Endodermal cell (in vitro differentiated cells): ENCODE data around the gene DSCAML1. TPM values are rescaled to one million over a fixed set of nuclear protein-coding genes. Genes with fewer than 3 reads are reported as not detected.
A peak's percentile ranks its signal among the peaks of the same experiment; 100 is the strongest.

ENCODE experiments used
- DNase-seq: peaks from one replicate; pipeline ENCODE4 v3.0.0-alpha.2; 2017
- H3K27ac ChIP-seq: 2 replicates; pipeline ENCODE4 v1.5.1; 2013; ENCODE audit warnings: mild to moderate bottlenecking, low read depth, low read length, moderate library complexity
- H3K27me3 ChIP-seq: 2 replicates; pipeline ENCODE4 v1.6.1; 2013; ENCODE audit warnings: mild to moderate bottlenecking, low read length, moderate library complexity; ENCODE audit not compliant: insufficient read depth, control insufficient read depth, poor library complexity, severe bottlenecking
- H3K36me3 ChIP-seq: 2 replicates; pipeline ENCODE4 v1.7.0; 2013; ENCODE audit warnings: mild to moderate bottlenecking, low read length, moderate library complexity; ENCODE audit not compliant: control insufficient read depth, insufficient read depth
- H3K4me1 ChIP-seq: one replicate; pipeline ENCODE4 v1.7.0; 2013; ENCODE audit warnings: low read length; ENCODE audit not compliant: control insufficient read depth, insufficient read depth
- H3K4me3 ChIP-seq: 2 replicates; pipeline ENCODE4 v1.5.1; 2013; ENCODE audit warnings: mild to moderate bottlenecking, low read length, moderate library complexity
- H3K9ac ChIP-seq: 2 replicates; pipeline ENCODE4 v1.6.1; 2013; ENCODE audit warnings: mild to moderate bottlenecking, low read length, moderate library complexity; ENCODE audit not compliant: poor library complexity, severe bottlenecking; ENCODE audit errors: extremely low read depth
- H3K9me3 ChIP-seq: 2 replicates; pipeline ENCODE4 v1.6.1; 2013; ENCODE audit warnings: mild to moderate bottlenecking, low read length, moderate library complexity; ENCODE audit not compliant: control insufficient read depth
- H3K27ac Mint-ChIP-seq: 2 replicates; pipeline ENCODE4 v1.8.0; 2020; ENCODE audit warnings: mixed read lengths
- H3K27me3 Mint-ChIP-seq: 2 replicates; pipeline ENCODE4 v1.8.0; 2021; ENCODE audit warnings: mild to moderate bottlenecking, mixed read lengths; ENCODE audit not compliant: insufficient read depth
- H3K36me3 Mint-ChIP-seq: 2 replicates; pipeline ENCODE4 v1.8.0; 2020; ENCODE audit warnings: low read depth, mixed read lengths
- H3K4me1 Mint-ChIP-seq: 2 replicates; pipeline ENCODE4 v1.8.0; 2020; ENCODE audit warnings: mixed read lengths
- H3K4me3 Mint-ChIP-seq: 2 replicates; pipeline ENCODE4 v1.8.0; 2020; ENCODE audit warnings: mild to moderate bottlenecking, moderate library complexity, mixed read lengths
- H3K9me3 Mint-ChIP-seq: 2 replicates; pipeline ENCODE4 v1.8.0; 2020; ENCODE audit warnings: mild to moderate bottlenecking, mixed read lengths
- CTCF ChIP-seq: fragments of 200-600 bp; sonication (generic); conservative IDR thresholded peaks from 2 replicates; pipeline ENCODE4 v1.5.0; 2021; ENCODE audit warnings: antibody characterized with exemption, mild to moderate bottlenecking
- WGBS, 2 experiments: methylation state at CpG; one replicate each; pipeline versions ENCODE4 v1.1.5 to v1.1.7; 2013; ENCODE audit warnings: missing lambda C conversion rate in 2 of 2, mixed read lengths in 1 of 2; ENCODE audit not compliant: insufficient coverage in 1 of 2, insufficient read length in 1 of 2; 5-methylcytosine and 5-hydroxymethylcytosine counted together
- total RNA-seq, 2 donors: library from RNA; stranded (reverse); fragmentation: NEBNext Ultra II Directional in 1 of 2; extraction: Animal tissue kit (Norgen Biotek cat#: 25700) in 1 of 2; gene quantifications; 2 replicates in 1 of 2; 3 replicates in 1 of 2; pipeline ENCODE4 v1.2.1, GENCODE V29; 2021

DSCAML1 gene
- total RNA-seq, 2 donors from 2014 or later: 5.6 to 10.9 TPM

GRCh38 chr11:117547195-117547850 lies 249.7 kb downstream of the DSCAML1 start:
- Histone ChIP-seq H3K27me3 (peaks cover 94% of the 10 kb centered on the region), H3K36me3 (no peaks in the 10 kb centered on the region), H3K9me3 (no peaks in the 10 kb centered on the region), H3K27ac (peak overlapping the region; percentile 59), H3K9ac (no peak overlapping the region), H3K4me1 (peaks cover 4% of the 10 kb centered on the region), H3K4me3 (no peak overlapping the region)
- peaks cover 96% of the 10 kb centered on the region for H3K27me3 Mint-ChIP-seq
- WGBS, 2 experiments: 76 to 77% methylated on average over 7 to 16 of the region's 16 CpGs
- peaks cover 11% of the 10 kb centered on the region for H3K4me1 Mint-ChIP-seq
- peaks cover 3% of the 10 kb centered on the region for H3K9me3 Mint-ChIP-seq
- no peak overlapping the region for H3K4me3 Mint-ChIP-seq
- no peak overlapping the region for H3K27ac Mint-ChIP-seq
- no peak for TF ChIP-seq CTCF
- H3K36me3 Mint-ChIP-seq: no peaks in the 10 kb centered on the region
- DNase-seq: peak; percentile 61

DNA sequence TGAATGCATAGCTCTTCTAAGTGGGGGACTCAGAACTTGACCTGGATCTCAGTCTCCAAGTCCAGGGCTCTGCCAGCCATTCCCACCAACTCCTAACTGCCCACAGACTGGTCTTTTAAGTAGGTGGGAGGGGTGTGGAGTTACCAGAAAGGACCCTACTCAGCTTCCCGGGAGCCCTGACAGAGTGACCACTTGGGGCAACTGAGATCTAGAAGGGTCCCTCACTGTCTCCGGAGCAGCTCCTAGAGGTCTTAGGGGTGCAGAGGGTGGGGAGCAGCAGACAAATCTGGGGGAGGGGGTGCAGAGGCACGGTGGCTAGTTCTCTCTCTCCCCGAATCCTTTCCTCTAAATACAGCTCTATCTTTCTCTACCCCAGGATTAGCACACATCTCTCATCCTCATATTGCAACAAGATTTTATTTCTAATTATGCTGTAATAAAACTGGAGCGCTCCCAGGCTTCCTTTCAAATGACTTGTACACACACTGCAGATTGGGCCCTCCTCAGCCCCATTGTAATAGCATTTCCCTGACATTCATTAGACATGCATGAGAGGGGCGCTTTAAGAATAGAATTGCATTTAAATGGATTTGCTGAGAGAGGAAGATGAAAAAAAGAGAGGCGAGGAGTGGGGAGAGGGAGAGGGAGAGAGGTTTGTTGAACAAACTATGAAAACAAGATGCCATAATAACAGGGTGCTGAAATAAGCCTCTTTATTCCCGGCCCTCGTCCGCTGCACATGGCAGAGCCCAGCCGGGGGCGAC lies 250.4 kb downstream of the DSCAML1 start:
- no peak for TF ChIP-seq CTCF
- peaks cover 4% of the 10 kb centered on the region for H3K4me1 Mint-ChIP-seq
- Histone ChIP-seq H3K9me3 (no peaks in the 10 kb centered on the region), H3K4me1 (peaks cover 2% of the 10 kb centered on the region), H3K36me3 (no peaks in the 10 kb centered on the region), H3K27me3 (peaks cover 100% of the 10 kb centered on the region), H3K27ac (peak overlapping the region; percentile 59), H3K9ac (no peak overlapping the region), H3K4me3 (no peak overlapping the region)
- no peaks in the 10 kb centered on the region for H3K36me3 Mint-ChIP-seq
- H3K27ac Mint-ChIP-seq: no peak overlapping the region
- WGBS, 2 experiments: 75 to 77% methylated on average over 8 to 12 of the region's 12 CpGs
- peaks cover 99% of the 10 kb centered on the region for H3K27me3 Mint-ChIP-seq
- peaks cover 3% of the 10 kb centered on the region for H3K9me3 Mint-ChIP-seq
- DNase-seq: no peak
- H3K4me3 Mint-ChIP-seq: no peak overlapping the region

GRCh38 chr11:117545706-117546105 lies 251.3 kb downstream of the DSCAML1 start:
- Mint-ChIP-seq H3K4me1 (peaks cover 1% of the 10 kb centered on the region), H3K36me3 (no peaks in the 10 kb centered on the region), H3K4me3 (no peak overlapping the region), H3K27me3 (peaks cover 96% of the 10 kb centered on the region), H3K27ac (no peak overlapping the region), H3K9me3 (peaks cover 3% of the 10 kb centered on the region)
- no peaks in the 10 kb centered on the region for H3K9me3 ChIP-seq
- H3K27ac ChIP-seq: no peak overlapping the region
- H3K27me3 ChIP-seq: peaks cover 100% of the 10 kb centered on the region
- no peak for TF ChIP-seq CTCF
- WGBS, 2 experiments: 93 to 95% methylated on average over 7 to 12 of the region's 12 CpGs
- H3K4me3 ChIP-seq: no peak overlapping the region
- DNase-seq: no peak
- no peak overlapping the region for H3K9ac ChIP-seq
- H3K36me3 ChIP-seq: no peaks in the 10 kb centered on the region
- no peaks in the 10 kb centered on the region for H3K4me1 ChIP-seq
